Astrocyte (in vitro differentiated cells and primary cell): ENCODE results near the gene WDR27. TPM values are rescaled to one million over a fixed set of nuclear protein-coding genes. Genes with fewer than 3 reads are reported as not detected.
A peak's percentile ranks its signal among the peaks of the same experiment; 100 is the strongest.

Source experiments
- DNase-seq: peaks from one replicate; pipeline ENCODE4 v3.0.0-alpha.2; 2010; ENCODE audit warnings: low read depth
- FAIRE-seq: peaks from 2 replicates; lab custom pipeline; 2011; peaks lifted over from hg19 to GRCh38; lab: Jason Lieb, UNC
- H2AFZ ChIP-seq: 2 replicates; pipeline ENCODE4 v1.6.0; 2012; ENCODE audit warnings: low read depth, low read length, inconsistent platforms
- H3K27ac ChIP-seq: 2 replicates; pipeline ENCODE4 v1.5.1; 2011; ENCODE audit warnings: low read depth, low read length, inconsistent platforms
- H3K27me3 ChIP-seq: 2 replicates; pipeline ENCODE4 v1.6.0; 2011; ENCODE audit warnings: low read length, inconsistent platforms; ENCODE audit not compliant: insufficient read depth
- H3K36me3 ChIP-seq: 2 replicates; pipeline ENCODE4 v1.5.1; 2011; ENCODE audit warnings: low read length, inconsistent platforms; ENCODE audit not compliant: insufficient read depth
- H3K4me1 ChIP-seq: 2 replicates; pipeline ENCODE4 v1.5.1; 2011; ENCODE audit warnings: low read length, inconsistent platforms; ENCODE audit not compliant: insufficient read depth
- H3K4me2 ChIP-seq: 2 replicates; pipeline ENCODE4 v1.6.0; 2012; ENCODE audit warnings: low read length, inconsistent platforms
- H3K4me3 ChIP-seq: 2 replicates; pipeline ENCODE4 v1.5.1; 2011; ENCODE audit warnings: low read depth, mild to moderate bottlenecking, low read length, inconsistent platforms; ENCODE audit not compliant: insufficient read depth
- H3K79me2 ChIP-seq: 2 replicates; pipeline ENCODE4 v1.6.0; 2012; ENCODE audit warnings: mild to moderate bottlenecking, low read length, inconsistent platforms; ENCODE audit not compliant: insufficient read depth
- H3K9ac ChIP-seq: 2 replicates; pipeline ENCODE4 v1.6.0; 2012; ENCODE audit warnings: mild to moderate bottlenecking, low read length, inconsistent platforms
- H3K9me3 ChIP-seq: 2 replicates; pipeline ENCODE4 v1.5.1; 2012; ENCODE audit warnings: low read depth, mild to moderate bottlenecking, low read length, inconsistent platforms; ENCODE audit not compliant: insufficient read depth
- H4K20me1 ChIP-seq: 2 replicates; pipeline ENCODE4 v1.6.0; 2012; ENCODE audit warnings: low read length, inconsistent platforms; ENCODE audit not compliant: insufficient read depth
- H3K27ac Mint-ChIP-seq: one replicate; pipeline ENCODE4 v1.8.0; 2021; ENCODE audit warnings: mild to moderate bottlenecking, mixed read lengths; ENCODE audit not compliant: unreplicated experiment
- H3K27me3 Mint-ChIP-seq: one replicate; pipeline ENCODE4 v1.8.0; 2021; ENCODE audit warnings: low read depth, mixed read lengths; ENCODE audit not compliant: unreplicated experiment
- H3K36me3 Mint-ChIP-seq: one replicate; pipeline ENCODE4 v1.8.0; 2021; ENCODE audit warnings: low read depth, mixed read lengths; ENCODE audit not compliant: unreplicated experiment
- H3K4me1 Mint-ChIP-seq: one replicate; pipeline ENCODE4 v1.8.0; 2021; ENCODE audit warnings: low read depth, mixed read lengths; ENCODE audit not compliant: unreplicated experiment
- H3K4me3 Mint-ChIP-seq: one replicate; pipeline ENCODE4 v1.8.0; 2021; ENCODE audit warnings: mild to moderate bottlenecking, moderate library complexity, mixed read lengths; ENCODE audit not compliant: unreplicated experiment
- H3K9me3 Mint-ChIP-seq: one replicate; pipeline ENCODE4 v1.8.0; 2021; ENCODE audit warnings: mild to moderate bottlenecking, mixed read lengths; ENCODE audit not compliant: unreplicated experiment
- EZH2 ChIP-seq: IDR thresholded peaks from 2 replicates; pipeline ENCODE4 v1.6.1; 2012; ENCODE audit warnings: mild to moderate bottlenecking, low read length, inconsistent platforms; ENCODE audit not compliant: insufficient read depth
- total RNA-seq: library from RNA; stranded (reverse); gene quantifications from 2 replicates; pipeline ENCODE4 v1.2.1, GENCODE V29; 2021
- TF ChIP-seq, protein P1 (sequence below): IDR thresholded peaks from 2 replicates; pipeline ENCODE4 v1.5.1; 2011; ENCODE audit warnings: low read depth, mild to moderate bottlenecking, inconsistent platforms, low read length, moderate library complexity; ENCODE audit not compliant: insufficient read depth

Gene WDR27
- total RNA-seq, 1 donor from 2014 or later: 31.2 TPM

DNA sequence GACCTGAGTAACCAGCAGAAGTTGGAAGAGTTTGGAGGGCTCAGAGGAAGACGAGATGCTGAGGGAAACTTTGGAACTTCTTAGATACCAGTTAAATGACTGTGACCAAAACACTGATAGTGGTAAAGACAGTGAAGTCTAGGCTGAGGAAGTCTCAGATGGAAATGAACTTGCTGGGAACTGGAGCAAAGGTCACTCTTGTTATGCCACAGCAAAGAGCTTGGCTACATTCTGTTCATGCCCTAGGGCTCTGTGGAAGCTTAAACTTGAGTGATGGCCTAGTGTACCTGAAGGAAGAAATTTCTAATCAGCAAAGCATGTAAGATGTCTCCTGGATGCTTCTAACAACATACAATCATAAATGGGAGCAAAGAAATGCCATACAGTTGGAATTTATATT lies 24.7 kb downstream of the WDR27 start:
- Histone ChIP-seq H3K27ac (no peak overlapping the region), H3K36me3 (no peaks in the 10 kb centered on the region), H3K27me3 (no peaks in the 10 kb centered on the region), H3K4me1 (no peaks in the 10 kb centered on the region), H2AFZ (no peak overlapping the region), H3K9me3 (no peaks in the 10 kb centered on the region), H3K9ac (no peak overlapping the region), H3K4me3 (no peak overlapping the region), H4K20me1 (no peaks in the 10 kb centered on the region), H3K79me2 (peaks cover 5% of the 10 kb centered on the region), H3K4me2 (no peak overlapping the region)
- peaks cover 4% of the 10 kb centered on the region for H3K9me3 Mint-ChIP-seq
- peak overlapping the region; percentile 21 for H3K27ac Mint-ChIP-seq
- H3K4me1 Mint-ChIP-seq: peaks cover 9% of the 10 kb centered on the region
- FAIRE-seq (no peak), DNase-seq (no peak)
- H3K27me3 Mint-ChIP-seq: no peaks in the 10 kb centered on the region
- H3K36me3 Mint-ChIP-seq: peaks cover 30% of the 10 kb centered on the region
- no peak overlapping the region for H3K4me3 Mint-ChIP-seq
- TF ChIP-seq, protein P1, sequence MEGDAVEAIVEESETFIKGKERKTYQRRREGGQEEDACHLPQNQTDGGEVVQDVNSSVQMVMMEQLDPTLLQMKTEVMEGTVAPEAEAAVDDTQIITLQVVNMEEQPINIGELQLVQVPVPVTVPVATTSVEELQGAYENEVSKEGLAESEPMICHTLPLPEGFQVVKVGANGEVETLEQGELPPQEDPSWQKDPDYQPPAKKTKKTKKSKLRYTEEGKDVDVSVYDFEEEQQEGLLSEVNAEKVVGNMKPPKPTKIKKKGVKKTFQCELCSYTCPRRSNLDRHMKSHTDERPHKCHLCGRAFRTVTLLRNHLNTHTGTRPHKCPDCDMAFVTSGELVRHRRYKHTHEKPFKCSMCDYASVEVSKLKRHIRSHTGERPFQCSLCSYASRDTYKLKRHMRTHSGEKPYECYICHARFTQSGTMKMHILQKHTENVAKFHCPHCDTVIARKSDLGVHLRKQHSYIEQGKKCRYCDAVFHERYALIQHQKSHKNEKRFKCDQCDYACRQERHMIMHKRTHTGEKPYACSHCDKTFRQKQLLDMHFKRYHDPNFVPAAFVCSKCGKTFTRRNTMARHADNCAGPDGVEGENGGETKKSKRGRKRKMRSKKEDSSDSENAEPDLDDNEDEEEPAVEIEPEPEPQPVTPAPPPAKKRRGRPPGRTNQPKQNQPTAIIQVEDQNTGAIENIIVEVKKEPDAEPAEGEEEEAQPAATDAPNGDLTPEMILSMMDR: no peak
- no peak for TF ChIP-seq EZH2

GRCh38 chr6:169675011-169675410 lies 26.8 kb downstream of the WDR27 start:
- no peaks in the 10 kb centered on the region for H3K27me3 Mint-ChIP-seq
- Histone ChIP-seq H3K4me3 (no peak overlapping the region), H3K36me3 (peaks cover 2% of the 10 kb centered on the region), H4K20me1 (no peaks in the 10 kb centered on the region), H3K27me3 (no peaks in the 10 kb centered on the region), H3K4me1 (peaks cover under 1% of the 10 kb centered on the region), H3K4me2 (no peak overlapping the region), H3K9ac (no peak overlapping the region), H3K79me2 (no peaks in the 10 kb centered on the region), H3K27ac (no peak overlapping the region), H3K9me3 (no peaks in the 10 kb centered on the region), H2AFZ (no peak overlapping the region)
- peaks cover 24% of the 10 kb centered on the region for H3K36me3 Mint-ChIP-seq
- H3K4me3 Mint-ChIP-seq: no peak overlapping the region
- FAIRE-seq: no peak
- no peaks in the 10 kb centered on the region for H3K9me3 Mint-ChIP-seq
- no peak for DNase-seq
- TF ChIP-seq EZH2: no peak
- TF ChIP-seq, protein P1: no peak
- H3K4me1 Mint-ChIP-seq: peaks cover 10% of the 10 kb centered on the region
- no peak overlapping the region for H3K27ac Mint-ChIP-seq

- no peaks in the 10 kb centered on the region for H3K79me2 ChIP-seq
- Mint-ChIP-seq H3K36me3 (peaks cover 5% of the 10 kb centered on the region), H3K4me3 (no peak overlapping the region), H3K27ac (no peak overlapping the region), H3K4me1 (peaks cover 4% of the 10 kb centered on the region), H3K9me3 (no peaks in the 10 kb centered on the region), H3K27me3 (no peaks in the 10 kb centered on the region)
- no peaks in the 10 kb centered on the region for H3K27me3 ChIP-seq
- H3K36me3 ChIP-seq: peaks cover 2% of the 10 kb centered on the region
- DNase-seq (no peak), FAIRE-seq (no peak)
- TF ChIP-seq, protein P1: no peak
- TF ChIP-seq EZH2: no peak
- no peaks in the 10 kb centered on the region for H4K20me1 ChIP-seq
- H3K4me1 ChIP-seq: peaks cover 4% of the 10 kb centered on the region
- no peak overlapping the region for H3K4me2 ChIP-seq
- H2AFZ ChIP-seq: no peak overlapping the region
- H3K9me3 ChIP-seq: no peaks in the 10 kb centered on the region
- no peak overlapping the region for H3K9ac ChIP-seq
- H3K4me3 ChIP-seq: no peak overlapping the region
- H3K27ac ChIP-seq: no peak overlapping the region
Measured at GRCh38 chr6:169671563-169671962, 30.3 kb downstream of the WDR27 start.
